DOHH2 (cell line): ENCODE measurements around the gene TARBP1.

Experiments used
- EZH2phosphoT487 ChIP-seq: fragments of 200-600 bp; sonication (generic); IDR thresholded peaks from 2 replicates; pipeline ENCODE4 v1.6.1; 2017; ENCODE audit warnings: borderline replicate concordance, mild to moderate bottlenecking, antibody characterized with exemption, low read length, moderate library complexity, mixed read lengths
- TF ChIP-seq, protein P1 (sequence below): fragments of 200-600 bp; sonication (generic); IDR thresholded peaks from one replicate; pipeline ENCODE4 v1.5.1; 2014; ENCODE audit warnings: antibody characterized with exemption, mild to moderate bottlenecking, low read depth, low read length; ENCODE audit not compliant: poor library complexity, severe bottlenecking

DNA sequence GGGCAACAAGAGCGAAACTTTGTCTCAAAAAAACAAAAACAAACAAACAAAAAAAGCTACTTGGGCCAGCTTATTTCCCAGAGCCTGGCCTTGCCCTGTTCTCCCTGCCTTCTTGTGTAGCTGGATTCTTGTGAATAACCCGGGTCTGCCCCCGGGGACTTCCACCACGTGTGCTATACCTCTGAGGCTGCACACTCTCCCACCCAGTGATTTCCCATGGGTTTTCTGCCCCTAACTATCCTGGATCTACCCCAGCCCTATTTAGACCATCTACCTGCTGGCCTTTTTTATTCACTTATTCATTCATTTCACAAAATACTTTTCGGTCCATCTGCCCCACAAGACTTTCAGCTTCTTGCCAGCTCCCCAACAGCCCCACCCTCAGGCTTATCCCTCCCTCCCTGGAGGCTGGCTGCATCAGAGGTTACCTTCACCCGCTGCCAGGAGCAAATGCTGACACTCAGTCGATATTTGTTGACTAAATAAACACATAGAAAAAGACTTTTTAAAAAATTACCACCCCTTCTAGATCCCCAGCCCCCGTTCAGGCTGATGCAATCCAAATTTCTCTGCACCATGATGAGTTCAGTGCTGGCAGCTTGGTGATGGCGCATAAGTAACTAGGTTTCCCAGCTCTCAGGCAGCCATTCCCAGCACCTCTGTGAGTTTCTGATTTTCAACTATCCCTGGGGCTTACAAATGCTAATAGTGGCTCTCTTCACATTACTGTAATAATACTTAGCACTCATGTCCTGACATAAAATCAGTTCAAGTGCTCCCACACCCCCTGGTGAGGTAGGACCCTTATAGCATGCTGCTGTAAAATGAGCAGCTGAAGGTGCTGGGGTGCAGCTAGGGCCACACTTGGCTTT lies 30.7 kb upstream of the TARBP1 start:
- no peak for TF ChIP-seq EZH2phosphoT487
- TF ChIP-seq, protein P1, sequence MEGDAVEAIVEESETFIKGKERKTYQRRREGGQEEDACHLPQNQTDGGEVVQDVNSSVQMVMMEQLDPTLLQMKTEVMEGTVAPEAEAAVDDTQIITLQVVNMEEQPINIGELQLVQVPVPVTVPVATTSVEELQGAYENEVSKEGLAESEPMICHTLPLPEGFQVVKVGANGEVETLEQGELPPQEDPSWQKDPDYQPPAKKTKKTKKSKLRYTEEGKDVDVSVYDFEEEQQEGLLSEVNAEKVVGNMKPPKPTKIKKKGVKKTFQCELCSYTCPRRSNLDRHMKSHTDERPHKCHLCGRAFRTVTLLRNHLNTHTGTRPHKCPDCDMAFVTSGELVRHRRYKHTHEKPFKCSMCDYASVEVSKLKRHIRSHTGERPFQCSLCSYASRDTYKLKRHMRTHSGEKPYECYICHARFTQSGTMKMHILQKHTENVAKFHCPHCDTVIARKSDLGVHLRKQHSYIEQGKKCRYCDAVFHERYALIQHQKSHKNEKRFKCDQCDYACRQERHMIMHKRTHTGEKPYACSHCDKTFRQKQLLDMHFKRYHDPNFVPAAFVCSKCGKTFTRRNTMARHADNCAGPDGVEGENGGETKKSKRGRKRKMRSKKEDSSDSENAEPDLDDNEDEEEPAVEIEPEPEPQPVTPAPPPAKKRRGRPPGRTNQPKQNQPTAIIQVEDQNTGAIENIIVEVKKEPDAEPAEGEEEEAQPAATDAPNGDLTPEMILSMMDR, result no peak
